Measurements from ENCODE around the gene LAIR1. TPM values are rescaled to one million over a fixed set of nuclear protein-coding genes. Genes with fewer than 3 reads are reported as not detected.

Gene LAIR1
- total RNA-seq, 1 experiment from 2014 or later, result 0.37 TPM

DNA sequence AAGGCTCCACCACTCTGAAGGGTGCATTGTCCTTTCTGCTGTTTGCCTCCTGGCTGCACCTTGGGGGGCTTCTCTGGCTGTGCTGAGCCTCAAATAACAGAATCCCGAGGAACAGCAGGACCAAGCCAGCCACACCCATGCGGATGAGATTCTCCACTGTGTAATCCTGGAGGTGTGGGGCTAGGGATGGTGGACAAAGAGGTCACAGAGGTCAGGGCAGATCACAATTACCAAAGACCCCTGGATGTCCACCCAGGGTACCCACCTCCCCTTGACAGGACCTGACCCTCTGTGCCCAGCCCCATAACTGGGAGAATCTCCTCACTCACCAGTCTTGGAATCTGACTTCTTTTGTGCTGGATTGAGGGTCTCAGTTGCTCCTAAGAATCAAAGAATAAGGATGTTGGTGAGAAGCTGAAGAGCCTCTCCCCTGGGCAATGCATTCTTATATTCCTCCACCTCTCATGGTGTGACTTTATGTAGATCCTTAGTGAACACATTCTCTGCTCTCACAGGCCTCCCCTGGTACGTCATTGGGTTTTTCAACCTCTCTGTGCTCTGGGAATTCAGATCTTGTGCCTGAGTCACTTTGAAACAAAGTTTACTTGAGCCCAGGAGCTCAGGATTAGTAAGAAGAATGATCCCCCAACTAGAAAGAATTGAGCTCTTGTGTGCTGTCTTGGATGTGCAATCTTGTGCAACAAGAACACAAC, 31.0 kb downstream of the LAIR1 start:
- H3K27ac Mint-ChIP-seq, result no peak overlapping the region
- CTCF ChIA-PET, result interaction anchor here (1.3 to 1.7 kb wide), 2 partner anchors 9 to 67 kb away, joined by 4 to 8 read pairs; no protein-coding TSS in a partner anchor
- no peak for DNase-seq (ENCODE audit: low spot score)
- TF ChIP-seq NFE2L1 (CRISPR knock-in tag; IDR thresholded peaks at IDR 0.05) (no peak), SP1 (CRISPR knock-in tag; conservative IDR thresholded peaks at IDR 0.05) (no peak), ARID4B (CRISPR knock-in tag; IDR thresholded peaks at IDR 0.05; ENCODE audit: borderline replicate concordance) (no peak), ZNF219 (CRISPR knock-in tag; IDR thresholded peaks at IDR 0.05; ENCODE audit: borderline replicate concordance) (no peak), ZNF423 (CRISPR knock-in tag; IDR thresholded peaks at IDR 0.05) (no peak), ETV6 (CRISPR knock-in tag; IDR thresholded peaks at IDR 0.05) (no peak), ZNF317 (CRISPR knock-in tag; IDR thresholded peaks at IDR 0.05; ENCODE audit: borderline replicate concordance, low read depth) (no peak), CREB1 (CRISPR knock-in tag; IDR thresholded peaks at IDR 0.05) (no peak), ATF3 (CRISPR knock-in tag; conservative IDR thresholded peaks at IDR 0.05) (no peak), ELF4 (CRISPR knock-in tag; IDR thresholded peaks at IDR 0.05; ENCODE audit: low read depth) (no peak), E2F4 (CRISPR knock-in tag; IDR thresholded peaks at IDR 0.05; ENCODE audit: borderline replicate concordance, low read depth) (no peak)
- TF ChIP-seq, protein P1, sequence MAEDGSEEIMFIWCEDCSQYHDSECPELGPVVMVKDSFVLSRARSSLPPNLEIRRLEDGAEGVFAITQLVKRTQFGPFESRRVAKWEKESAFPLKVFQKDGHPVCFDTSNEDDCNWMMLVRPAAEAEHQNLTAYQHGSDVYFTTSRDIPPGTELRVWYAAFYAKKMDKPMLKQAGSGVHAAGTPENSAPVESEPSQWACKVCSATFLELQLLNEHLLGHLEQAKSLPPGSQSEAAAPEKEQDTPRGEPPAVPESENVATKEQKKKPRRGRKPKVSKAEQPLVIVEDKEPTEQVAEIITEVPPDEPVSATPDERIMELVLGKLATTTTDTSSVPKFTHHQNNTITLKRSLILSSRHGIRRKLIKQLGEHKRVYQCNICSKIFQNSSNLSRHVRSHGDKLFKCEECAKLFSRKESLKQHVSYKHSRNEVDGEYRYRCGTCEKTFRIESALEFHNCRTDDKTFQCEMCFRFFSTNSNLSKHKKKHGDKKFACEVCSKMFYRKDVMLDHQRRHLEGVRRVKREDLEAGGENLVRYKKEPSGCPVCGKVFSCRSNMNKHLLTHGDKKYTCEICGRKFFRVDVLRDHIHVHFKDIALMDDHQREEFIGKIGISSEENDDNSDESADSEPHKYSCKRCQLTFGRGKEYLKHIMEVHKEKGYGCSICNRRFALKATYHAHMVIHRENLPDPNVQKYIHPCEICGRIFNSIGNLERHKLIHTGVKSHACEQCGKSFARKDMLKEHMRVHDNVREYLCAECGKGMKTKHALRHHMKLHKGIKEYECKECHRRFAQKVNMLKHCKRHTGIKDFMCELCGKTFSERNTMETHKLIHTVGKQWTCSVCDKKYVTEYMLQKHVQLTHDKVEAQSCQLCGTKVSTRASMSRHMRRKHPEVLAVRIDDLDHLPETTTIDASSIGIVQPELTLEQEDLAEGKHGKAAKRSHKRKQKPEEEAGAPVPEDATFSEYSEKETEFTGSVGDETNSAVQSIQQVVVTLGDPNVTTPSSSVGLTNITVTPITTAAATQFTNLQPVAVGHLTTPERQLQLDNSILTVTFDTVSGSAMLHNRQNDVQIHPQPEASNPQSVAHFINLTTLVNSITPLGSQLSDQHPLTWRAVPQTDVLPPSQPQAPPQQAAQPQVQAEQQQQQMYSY (CRISPR knock-in tag; IDR thresholded peaks at IDR 0.05), result no peak
- TF ChIP-seq, protein P2, sequence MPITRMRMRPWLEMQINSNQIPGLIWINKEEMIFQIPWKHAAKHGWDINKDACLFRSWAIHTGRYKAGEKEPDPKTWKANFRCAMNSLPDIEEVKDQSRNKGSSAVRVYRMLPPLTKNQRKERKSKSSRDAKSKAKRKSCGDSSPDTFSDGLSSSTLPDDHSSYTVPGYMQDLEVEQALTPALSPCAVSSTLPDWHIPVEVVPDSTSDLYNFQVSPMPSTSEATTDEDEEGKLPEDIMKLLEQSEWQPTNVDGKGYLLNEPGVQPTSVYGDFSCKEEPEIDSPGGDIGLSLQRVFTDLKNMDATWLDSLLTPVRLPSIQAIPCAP (CRISPR knock-in tag; IDR thresholded peaks at IDR 0.05), result no peak
- TF ChIP-seq, protein P3, sequence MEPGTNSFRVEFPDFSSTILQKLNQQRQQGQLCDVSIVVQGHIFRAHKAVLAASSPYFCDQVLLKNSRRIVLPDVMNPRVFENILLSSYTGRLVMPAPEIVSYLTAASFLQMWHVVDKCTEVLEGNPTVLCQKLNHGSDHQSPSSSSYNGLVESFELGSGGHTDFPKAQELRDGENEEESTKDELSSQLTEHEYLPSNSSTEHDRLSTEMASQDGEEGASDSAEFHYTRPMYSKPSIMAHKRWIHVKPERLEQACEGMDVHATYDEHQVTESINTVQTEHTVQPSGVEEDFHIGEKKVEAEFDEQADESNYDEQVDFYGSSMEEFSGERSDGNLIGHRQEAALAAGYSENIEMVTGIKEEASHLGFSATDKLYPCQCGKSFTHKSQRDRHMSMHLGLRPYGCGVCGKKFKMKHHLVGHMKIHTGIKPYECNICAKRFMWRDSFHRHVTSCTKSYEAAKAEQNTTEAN (CRISPR knock-in tag; IDR thresholded peaks at IDR 0.05), result no peak
- TF ChIP-seq, protein P4, sequence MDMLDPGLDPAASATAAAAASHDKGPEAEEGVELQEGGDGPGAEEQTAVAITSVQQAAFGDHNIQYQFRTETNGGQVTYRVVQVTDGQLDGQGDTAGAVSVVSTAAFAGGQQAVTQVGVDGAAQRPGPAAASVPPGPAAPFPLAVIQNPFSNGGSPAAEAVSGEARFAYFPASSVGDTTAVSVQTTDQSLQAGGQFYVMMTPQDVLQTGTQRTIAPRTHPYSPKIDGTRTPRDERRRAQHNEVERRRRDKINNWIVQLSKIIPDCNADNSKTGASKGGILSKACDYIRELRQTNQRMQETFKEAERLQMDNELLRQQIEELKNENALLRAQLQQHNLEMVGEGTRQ (CRISPR knock-in tag; IDR thresholded peaks at IDR 0.05), result no peak
- POLR2A ChIA-PET, result no interaction called here
- no peak for ATAC-seq
- H3K4me1 Mint-ChIP-seq, result peaks cover 14% of the 10 kb centered on the region
- no peak overlapping the region for H3K4me3 Mint-ChIP-seq
- H3K36me3 Mint-ChIP-seq, result no peaks in the 10 kb centered on the region
- peaks cover 22% of the 10 kb centered on the region for H3K27me3 Mint-ChIP-seq (ENCODE audit: low read depth)
- H3K9me3 Mint-ChIP-seq, result peaks cover 6% of the 10 kb centered on the region
